ENCODE data around the gene GAK. TPM values are rescaled to one million over a fixed set of nuclear protein-coding genes. Genes with fewer than 3 reads are reported as not detected.

Gene GAK
- total RNA-seq, 1 donor = 44.0 TPM

DNA sequence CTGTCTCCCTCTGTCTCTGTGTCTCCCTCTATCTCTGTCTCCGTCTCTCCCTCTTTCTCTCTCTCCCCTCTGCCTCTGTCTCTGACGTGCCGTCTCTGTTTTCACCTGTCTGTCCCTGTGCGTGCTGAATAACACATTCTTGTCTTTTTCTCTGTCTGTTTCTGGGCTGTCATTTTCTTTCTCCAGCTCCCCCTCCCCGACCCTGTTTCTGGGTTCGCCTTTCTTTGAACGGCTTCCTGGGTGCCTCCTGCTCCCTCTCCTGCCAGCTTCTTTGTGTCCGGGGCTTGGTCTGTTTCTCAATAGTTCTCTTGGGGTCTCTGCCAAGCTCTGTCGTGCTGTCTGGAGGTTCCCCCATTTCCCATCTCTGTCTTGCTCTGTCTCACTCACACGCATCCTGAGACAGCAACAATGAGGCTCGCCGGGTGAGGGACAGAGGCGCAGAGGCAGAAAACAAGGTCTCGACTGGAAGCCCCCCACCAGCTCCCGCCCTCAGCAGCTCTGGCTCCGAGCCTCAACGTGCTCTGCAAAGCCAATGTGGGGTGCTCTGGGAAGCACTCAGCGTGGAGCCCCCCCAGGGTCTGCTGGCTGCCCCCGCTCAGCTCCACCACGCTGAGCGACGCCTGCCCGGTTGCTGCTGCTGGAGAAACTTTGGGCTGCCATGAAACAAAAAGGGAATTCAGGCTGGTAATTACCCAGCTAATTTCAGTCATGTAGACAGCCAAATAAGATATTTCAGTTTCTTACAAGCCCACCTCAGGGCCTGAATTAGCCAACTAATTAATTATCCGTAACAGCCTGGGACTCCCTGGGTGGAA, 109.5 kb downstream of the GAK start:
- TF ChIP-seq, protein P1, sequence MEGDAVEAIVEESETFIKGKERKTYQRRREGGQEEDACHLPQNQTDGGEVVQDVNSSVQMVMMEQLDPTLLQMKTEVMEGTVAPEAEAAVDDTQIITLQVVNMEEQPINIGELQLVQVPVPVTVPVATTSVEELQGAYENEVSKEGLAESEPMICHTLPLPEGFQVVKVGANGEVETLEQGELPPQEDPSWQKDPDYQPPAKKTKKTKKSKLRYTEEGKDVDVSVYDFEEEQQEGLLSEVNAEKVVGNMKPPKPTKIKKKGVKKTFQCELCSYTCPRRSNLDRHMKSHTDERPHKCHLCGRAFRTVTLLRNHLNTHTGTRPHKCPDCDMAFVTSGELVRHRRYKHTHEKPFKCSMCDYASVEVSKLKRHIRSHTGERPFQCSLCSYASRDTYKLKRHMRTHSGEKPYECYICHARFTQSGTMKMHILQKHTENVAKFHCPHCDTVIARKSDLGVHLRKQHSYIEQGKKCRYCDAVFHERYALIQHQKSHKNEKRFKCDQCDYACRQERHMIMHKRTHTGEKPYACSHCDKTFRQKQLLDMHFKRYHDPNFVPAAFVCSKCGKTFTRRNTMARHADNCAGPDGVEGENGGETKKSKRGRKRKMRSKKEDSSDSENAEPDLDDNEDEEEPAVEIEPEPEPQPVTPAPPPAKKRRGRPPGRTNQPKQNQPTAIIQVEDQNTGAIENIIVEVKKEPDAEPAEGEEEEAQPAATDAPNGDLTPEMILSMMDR (IDR thresholded peaks at IDR 0.05; ENCODE audit: insufficient read depth, low read depth, low read length) = no peak
- no peak for DNase-seq (ENCODE audit: low read depth)
- H3K4me3 ChIP-seq (ENCODE audit: low read depth, low read length) = no peak overlapping the region

DNA sequence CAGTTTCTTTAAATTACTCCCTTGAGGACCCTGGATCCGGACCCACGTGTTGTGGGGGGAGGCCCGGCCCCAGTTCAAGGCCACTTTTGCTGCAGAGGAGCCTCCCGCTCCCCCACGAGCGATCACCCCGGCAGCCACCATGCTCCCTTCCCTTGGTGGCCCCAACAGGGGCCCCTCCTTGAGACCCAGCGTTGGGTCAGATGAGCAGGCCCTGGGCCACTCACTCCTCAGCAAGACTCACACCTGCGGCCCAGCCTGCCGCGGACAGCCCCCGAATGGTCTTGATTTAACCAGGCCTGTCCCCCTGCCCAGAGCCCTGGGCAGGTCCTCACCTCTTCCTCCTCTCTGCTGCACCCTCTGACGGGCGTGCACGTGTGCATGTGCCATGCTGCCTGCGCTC, 110.5 kb downstream of the GAK start:
- no peak for DNase-seq (ENCODE audit: low read depth)
- H3K4me3 ChIP-seq (ENCODE audit: low read depth, low read length) = no peak overlapping the region
- TF ChIP-seq, protein P1 (IDR thresholded peaks at IDR 0.05; ENCODE audit: insufficient read depth, low read depth, low read length) = no peak

DNA sequence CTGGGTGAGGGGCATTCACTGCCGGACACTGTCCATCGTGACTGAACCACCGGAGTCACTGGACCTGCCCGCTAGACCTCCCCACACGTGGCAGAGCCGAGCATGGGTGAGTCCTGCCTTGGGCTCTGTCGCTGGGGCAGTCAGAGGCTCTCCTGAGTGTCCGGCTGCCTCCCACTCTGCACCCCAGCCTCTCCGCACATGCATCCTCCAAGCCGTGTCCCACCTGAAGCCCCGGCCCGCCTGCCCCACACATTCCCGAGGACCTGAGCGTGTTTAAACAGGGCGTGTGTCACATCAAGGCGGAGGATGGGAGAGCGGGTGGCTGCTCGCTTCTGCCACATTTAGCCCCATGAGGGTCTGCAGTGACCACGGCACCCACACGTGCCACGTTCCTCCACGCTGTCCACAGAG, 110.9 kb downstream of the GAK start:
- DNase-seq (ENCODE audit: low read depth) = no peak
- no peak overlapping the region for H3K4me3 ChIP-seq (ENCODE audit: low read depth, low read length)
- TF ChIP-seq, protein P1 (IDR thresholded peaks at IDR 0.05; ENCODE audit: insufficient read depth, low read depth, low read length) = no peak

DNA sequence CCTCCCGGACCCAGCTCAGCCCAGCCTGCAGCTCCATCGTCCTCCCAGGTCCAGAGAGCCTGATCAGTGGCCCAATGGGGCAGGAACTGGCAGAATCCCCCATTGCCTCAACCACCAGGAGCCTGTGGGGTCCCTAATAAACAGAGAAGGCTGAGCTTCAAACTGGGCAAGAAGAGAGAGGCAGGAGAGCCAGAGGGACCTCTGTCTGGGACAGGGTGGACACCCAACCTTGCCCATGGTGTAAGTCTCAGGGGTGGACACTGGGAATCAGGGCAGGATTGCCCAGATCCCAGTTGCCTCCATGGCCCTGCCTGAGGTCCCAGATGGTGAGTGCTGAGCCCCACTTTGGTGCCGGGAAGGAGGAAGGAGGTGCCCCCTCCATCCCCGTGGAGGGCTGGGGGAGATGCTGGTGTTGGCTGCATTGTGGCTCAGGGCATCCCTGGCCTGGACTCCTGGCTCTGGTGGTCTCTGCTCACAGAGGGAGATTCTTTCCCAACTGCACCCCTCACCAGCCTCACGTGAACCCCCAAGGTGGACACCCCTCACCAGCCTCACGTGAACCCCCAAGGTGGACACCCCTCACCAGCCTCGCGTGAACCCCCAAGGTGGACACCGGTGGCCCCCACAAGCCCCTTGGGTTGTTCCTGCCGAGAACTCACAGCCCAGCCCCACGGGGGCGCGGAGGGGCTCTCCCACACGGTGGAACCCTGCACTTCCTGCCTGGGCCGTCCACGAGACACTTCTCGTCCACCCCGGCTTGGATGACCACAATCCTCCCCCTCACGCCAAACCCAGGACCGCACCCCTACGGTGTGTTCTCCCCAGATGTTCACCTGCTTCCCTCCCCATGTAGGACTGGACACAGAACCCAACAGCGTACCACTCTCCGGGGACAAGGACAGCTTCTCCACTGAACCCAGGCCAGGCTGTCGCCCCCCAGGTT, 111.6 kb downstream of the GAK start:
- TF ChIP-seq, protein P1 (IDR thresholded peaks at IDR 0.05; ENCODE audit: insufficient read depth, low read depth, low read length) = no peak
- H3K4me3 ChIP-seq (ENCODE audit: low read depth, low read length) = no peak overlapping the region
- no peak for DNase-seq (ENCODE audit: low read depth)

DNA sequence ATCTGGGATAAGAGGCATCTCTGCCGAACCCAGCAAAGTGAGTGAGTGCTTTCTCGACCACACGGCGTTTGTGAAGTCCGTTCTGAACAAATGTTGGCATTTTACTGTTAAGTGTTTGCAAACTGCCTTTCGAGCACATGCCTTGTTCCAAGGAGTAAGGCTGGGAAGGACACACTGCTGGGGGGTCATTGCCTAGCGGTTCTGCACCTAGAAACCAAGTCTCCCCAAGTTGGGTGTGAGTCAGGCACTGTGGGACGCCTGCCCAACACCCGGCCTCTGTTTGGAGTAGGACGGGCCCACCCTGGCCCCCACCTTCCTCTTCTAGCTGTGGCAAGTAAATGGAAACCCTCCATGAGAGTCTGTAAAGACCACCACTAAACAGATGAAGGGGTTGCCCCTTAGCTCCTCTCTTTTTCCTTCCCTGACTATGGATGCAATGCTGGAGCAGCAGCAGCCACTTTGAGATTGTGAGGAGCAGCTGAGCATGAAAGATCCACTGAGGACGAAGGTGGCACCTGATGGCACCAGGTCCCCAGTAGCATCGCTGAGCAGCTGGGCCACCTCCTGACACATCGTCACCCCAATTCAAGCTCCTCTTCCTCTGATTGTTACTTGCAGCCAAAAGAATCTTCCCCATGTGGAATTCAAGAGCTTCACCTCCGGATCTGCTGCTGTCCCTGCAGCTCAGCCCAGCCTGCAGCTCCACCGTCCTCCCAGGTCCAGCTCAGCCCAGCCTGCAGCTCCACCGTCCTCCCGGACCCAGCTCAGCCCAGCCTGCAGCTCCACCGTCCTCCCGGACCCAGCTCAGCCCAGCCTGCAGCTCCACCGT, 112.5 kb downstream of the GAK start:
- no peak for DNase-seq (ENCODE audit: low read depth)
- H3K4me3 ChIP-seq (ENCODE audit: low read depth, low read length) = no peak overlapping the region
- TF ChIP-seq, protein P1 (IDR thresholded peaks at IDR 0.05; ENCODE audit: insufficient read depth, low read depth, low read length) = no peak

All from fibroblast of villous mesenchyme (primary cell).